Lung (tissue), 16 donors: ENCODE results near the gene MYZAP. TPM values are rescaled to one million over a fixed set of nuclear protein-coding genes. Genes with fewer than 3 reads are reported as not detected.
A peak's percentile ranks its signal among the peaks of the same experiment; 100 is the strongest.

Experiments used
- ATAC-seq: fragments of 200-7000 bp; cut with Tn5 transposase; one replicate; pipeline ENCODE4 v1.9.1; 2020; ENCODE audit warnings: moderate number of reproducible peaks; ENCODE audit not compliant: insufficient read depth, low FRiP score
- DNase-seq, 3 donors: peaks; one replicate each; pipeline ENCODE4 v3.0.0-alpha.2; 2013 to 2017
- H3K27ac ChIP-seq, 2 donors: one replicate each; pipeline ENCODE4 v1.5.1; 2013; ENCODE audit warnings: mild to moderate bottlenecking in 2 of 2, moderate library complexity in 2 of 2, control low read depth in 1 of 2, inconsistent platforms in 1 of 2, low read depth in 1 of 2, low read length in 1 of 2
- H3K27me3 ChIP-seq, 3 donors: one replicate each; pipeline ENCODE4 v1.5.1; 2013; ENCODE audit warnings: low read length in 2 of 3; ENCODE audit not compliant: control insufficient read depth in 3 of 3, insufficient read depth in 3 of 3
- H3K36me3 ChIP-seq, 4 donors: one replicate each; pipeline ENCODE4 v1.5.1; 2013; ENCODE audit warnings: low read length in 4 of 4, mild to moderate bottlenecking in 1 of 4, moderate library complexity in 1 of 4; ENCODE audit not compliant: control insufficient read depth in 4 of 4, insufficient read depth in 4 of 4
- H3K4me1 ChIP-seq, 5 donors: one replicate each; pipeline ENCODE4 v1.5.1; 2013; ENCODE audit warnings: low read length in 5 of 5, mild to moderate bottlenecking in 2 of 5, moderate library complexity in 1 of 5; ENCODE audit not compliant: control insufficient read depth in 5 of 5, insufficient read depth in 5 of 5
- H3K4me3 ChIP-seq: one replicate; pipeline ENCODE4 v1.5.1; 2013; ENCODE audit warnings: mild to moderate bottlenecking, control low read depth, moderate library complexity
- H3K9ac ChIP-seq, 2 donors: one replicate each; pipeline ENCODE4 v1.5.1; 2013; ENCODE audit warnings: low read length in 2 of 2, control low read depth in 1 of 2; ENCODE audit not compliant: insufficient read depth in 1 of 2
- H3K9me3 ChIP-seq, 4 donors: one replicate each; pipeline ENCODE4 v1.5.1; 2013; ENCODE audit warnings: low read length in 3 of 4, mild to moderate bottlenecking in 1 of 4, moderate library complexity in 1 of 4; ENCODE audit not compliant: control insufficient read depth in 4 of 4, insufficient read depth in 3 of 4
- CTCF ChIP-seq: IDR thresholded peaks from 2 replicates; pipeline ENCODE4 v1.5.1; 2012; ENCODE audit warnings: mild to moderate bottlenecking; ENCODE audit errors: control extremely low read depth, extremely low read depth
- WGBS, 2 donors: extraction: QIAGEN DNeasy Blood & Tissue Kit; methylation state at CpG; one replicate each; pipeline ENCODE4 v1.1.7; 2013; 5-methylcytosine and 5-hydroxymethylcytosine counted together
- long read RNA-seq, 5 donors: transcript quantifications; one replicate each; lab custom pipeline, GENCODE V29; 2026
- polyA plus RNA-seq, 2 donors: library from polyadenylated mRNA; stranded (reverse); fragments of 200-250 nt; gene quantifications; one replicate each; pipeline ENCODE4 v1.2.1, GENCODE V29; 2013
- total RNA-seq, 2 donors: library from RNA; depleted of rRNA in 1 of 2; stranded (reverse); fragments of >200 nt in 1 of 2; gene quantifications; one replicate each; pipeline ENCODE4 v1.2.1, GENCODE V29; 2014 to 2021
- donor health status: control.
- donor health status: control.
- donor health status: Bipolar disorder and iron deficiency.
- donor health status: healthy.
- donor health status: DM: yes; HTN: yes; CAD: no.

The MYZAP gene
- 10 to 100 TPM in 1 of 2 donors, 1 to 10 TPM in 1; 6.9 to 36.9 TPM for total RNA-seq
- polyA plus RNA-seq = 10 to 100 TPM in 1 of 2 donors, 1 to 10 TPM in 1; 9.0 to 14.2 TPM
- long read RNA-seq, donor 1, transcript MYZAP-201 (13 exons, 2,361 nt) = major isoform, 13 of 29 reads
- long read RNA-seq, donor 1, partial matches to known transcripts = 16 of 29 reads
- long read RNA-seq, donor 1, other reads (novel, unspliced or antisense) = 0 of 29 reads
- long read RNA-seq, donor 2, partial matches to known transcripts = 5 of 8 reads
- long read RNA-seq, donor 2, other reads (novel, unspliced or antisense) = 0 of 8 reads
- long read RNA-seq, donor 3, transcript MYZAP-201 (13 exons, 2,361 nt) = major isoform, 5 of 5 reads
- long read RNA-seq, donor 3, partial matches to known transcripts = 0 of 5 reads
- long read RNA-seq, donor 3, other reads (novel, unspliced or antisense) = 0 of 5 reads
- long read RNA-seq, donor 4 = 0 reads
- long read RNA-seq, donor 5, transcript MYZAP-201 (13 exons, 2,361 nt) = major isoform, 16 of 18 reads
- long read RNA-seq, donor 5, partial matches to known transcripts = 0 of 18 reads
- long read RNA-seq, donor 5, other reads (novel, unspliced or antisense) = 0 of 18 reads

DNA sequence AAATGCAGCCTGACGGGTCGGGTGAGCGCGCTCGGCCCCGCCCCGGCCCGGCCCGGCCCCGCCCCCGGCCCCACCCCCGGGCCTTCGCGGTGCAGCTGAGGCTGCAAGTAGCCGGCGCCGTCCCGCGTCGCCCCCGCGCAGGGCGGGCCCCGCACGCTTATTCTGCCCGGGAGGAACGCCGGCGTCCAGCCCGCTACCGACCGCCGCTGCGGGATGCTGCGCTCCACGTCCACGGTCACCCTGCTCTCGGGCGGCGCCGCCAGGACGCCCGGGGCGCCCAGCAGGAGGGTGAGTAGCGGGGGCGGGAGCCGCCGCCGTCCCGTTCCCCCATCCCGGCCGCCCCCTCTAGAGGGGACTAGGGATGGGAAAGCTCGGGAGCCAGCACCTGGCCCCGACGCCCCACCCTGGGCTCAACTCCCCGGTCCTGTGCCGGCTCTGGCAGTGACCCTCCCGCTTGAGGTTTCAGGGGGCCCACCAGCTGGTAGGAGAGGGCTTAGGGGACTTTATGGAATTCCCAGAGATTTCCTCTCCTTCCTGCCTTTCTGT is at the start of gene MYZAP:
TSS of gene MYZAP (plus strand) at position 83 of the 546 bp plus-strand sequence. CDS start at position 214, 131 bp downstream.
- TF ChIP-seq CTCF = no peak
- Histone ChIP-seq H3K9ac (no peak within 1 kb of the TSS), H3K27me3 (no peaks in the 10 kb centered on the region), H3K4me3 (peak within 1 kb of the TSS; percentile 61), H3K4me1 (peaks cover 0 to 21% (median 12%) of the 10 kb centered on the region in 5 donors), H3K9me3 (no peaks in the 10 kb centered on the region), H3K27ac (peak within 1 kb of the TSS; percentile 76 to 99), H3K36me3 (no peaks in the 10 kb centered on the region)
- ATAC-seq (peak; percentile 87), DNase-seq (peak in 2 of 3 donors; percentile 42 to 64)
- WGBS, 2 donors = 3 to 7% methylated on average over 32 to 58 of the region's 58 CpGs

DNA sequence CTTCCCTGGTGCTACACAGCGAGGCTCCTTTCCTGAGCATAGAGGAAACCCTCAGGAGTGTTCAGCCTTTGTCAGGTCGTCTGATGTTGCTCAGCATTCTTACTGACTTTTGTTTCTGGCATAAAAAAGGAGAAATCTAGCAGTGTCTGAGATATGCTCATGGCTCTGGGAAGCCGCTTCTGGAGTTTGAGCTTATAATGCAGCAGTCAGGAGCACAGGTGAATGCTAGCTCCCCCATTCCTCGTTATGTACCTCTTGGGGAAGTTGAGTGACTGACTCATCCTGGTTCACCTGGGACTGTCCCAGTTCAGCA is 49.2 kb upstream of the MYZAP start:
- no peak overlapping the region for H3K27ac ChIP-seq
- no peaks in the 10 kb centered on the region for H3K9me3 ChIP-seq
- ATAC-seq (no peak), DNase-seq (no peak)
- 32 to 50% methylated on average over 4 of the region's 4 CpGs for WGBS, 2 donors
- no peak overlapping the region for H3K9ac ChIP-seq
- TF ChIP-seq CTCF = no peak
- peaks cover 0 to 3% (median 0%) of the 10 kb centered on the region in 5 donors for H3K4me1 ChIP-seq
- no peaks in the 10 kb centered on the region for H3K27me3 ChIP-seq
- no peak overlapping the region for H3K4me3 ChIP-seq
- H3K36me3 ChIP-seq = peaks cover 0 to 7% (median 1%) of the 10 kb centered on the region in 4 donors

DNA sequence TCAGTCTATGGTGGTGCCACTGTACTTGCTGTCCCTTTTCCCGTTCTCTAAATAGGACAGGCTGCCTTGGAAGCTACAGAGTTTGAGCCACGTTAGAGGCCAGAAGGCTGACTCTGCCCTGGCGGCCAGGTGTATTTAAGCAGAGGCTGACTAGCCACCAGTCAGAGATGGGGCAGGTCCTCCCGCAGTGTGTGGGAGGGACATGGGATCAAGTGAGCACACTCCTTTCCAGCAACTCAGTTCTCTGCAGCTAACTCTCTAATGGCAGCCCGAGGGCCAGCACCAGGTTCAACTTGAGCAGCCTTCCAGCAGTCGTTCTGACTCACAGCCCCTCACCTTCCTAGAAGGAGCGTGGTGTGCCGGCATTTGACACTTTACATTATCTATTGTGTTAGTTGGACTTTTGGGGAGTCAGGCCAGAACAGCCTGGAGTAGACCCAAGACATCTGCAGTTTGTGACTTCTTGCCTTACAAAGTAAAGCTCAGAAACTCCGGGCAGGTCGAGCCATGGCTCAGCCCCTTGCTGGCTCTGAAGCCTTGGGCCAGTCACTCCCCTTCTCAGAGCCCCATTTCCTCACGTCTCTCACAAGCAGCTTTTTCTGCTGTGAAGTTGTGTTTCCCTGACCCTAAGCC is 46.7 kb upstream of the MYZAP start:
- Histone ChIP-seq H3K9me3 (no peaks in the 10 kb centered on the region), H3K27me3 (no peaks in the 10 kb centered on the region), H3K27ac (no peak overlapping the region), H3K4me1 (peaks cover 0 to 8% (median 0%) of the 10 kb centered on the region in 5 donors), H3K36me3 (peaks cover 0 to 6% (median 1%) of the 10 kb centered on the region in 4 donors), H3K9ac (no peak overlapping the region), H3K4me3 (no peak overlapping the region)
- ATAC-seq (no peak), DNase-seq (no peak)
- 89 to 91% methylated on average over 11 of the region's 11 CpGs for WGBS, 2 donors
- TF ChIP-seq CTCF = no peak
